ENCODE data around the gene CLEC3B. TPM values are rescaled to one million over a fixed set of nuclear protein-coding genes. Genes with fewer than 3 reads are reported as not detected.
"Not testable (repeated sequence)": the region's sequence is repeated elsewhere in the genome, so short reads cannot be mapped to it uniquely, and the experiment has no call there.

The CLEC3B gene
- total RNA-seq, 1 donor from 2014 or later, result 1.0 TPM

DNA sequence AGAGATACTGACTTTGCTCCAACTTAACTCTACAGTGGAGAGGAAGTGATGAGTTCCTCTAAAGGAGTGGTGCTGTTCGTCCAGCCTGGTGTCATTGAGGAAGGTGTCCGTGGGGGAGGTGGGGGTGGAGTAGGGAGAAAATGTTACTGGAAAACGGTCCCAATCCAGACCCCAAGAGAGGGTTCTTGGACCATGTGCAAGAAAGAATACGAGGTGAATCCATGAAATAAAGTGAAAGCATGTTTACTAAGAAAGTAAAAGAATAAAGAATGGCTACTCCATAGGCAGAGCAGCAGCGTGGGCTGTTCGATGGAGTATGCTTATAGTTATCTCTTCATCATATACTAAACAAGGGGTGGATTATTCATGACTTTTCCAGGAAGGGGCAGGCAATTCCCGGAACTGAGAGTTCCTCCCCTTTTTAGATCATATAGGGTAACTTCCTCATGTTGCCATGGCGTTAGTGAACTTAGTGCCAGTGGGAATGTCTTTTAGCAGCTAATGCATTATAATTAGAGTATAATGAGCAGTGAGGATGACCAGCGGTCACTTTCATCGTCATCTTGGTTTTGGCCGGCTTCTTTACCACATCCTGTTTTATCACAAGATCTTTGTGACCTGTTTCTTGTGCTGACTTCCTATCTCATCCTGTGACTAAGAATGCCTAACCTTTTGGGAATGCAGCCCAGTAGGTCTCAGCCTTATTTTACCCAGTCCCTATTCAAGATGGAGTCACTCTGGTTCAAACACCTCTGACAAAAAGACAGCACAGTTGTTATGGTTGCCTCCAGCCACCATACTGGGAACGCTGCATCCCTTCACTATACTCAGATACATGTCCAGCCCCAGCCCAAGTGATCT is 38.6 kb downstream of the CLEC3B start:
- intact Hi-C loops (cut with micrococcal nuclease), result loop anchor here (2.0 kb wide), 1 partner anchor 40 kb away; no protein-coding TSS in a partner anchor

- intact Hi-C loops (cut with micrococcal nuclease), result loop anchor here (2.0 kb wide), 1 partner anchor 39 kb away; no protein-coding TSS in a partner anchor
Observed at GRCh38 chr3:45065373-45065720, 39.2 kb downstream of the CLEC3B start.

DNA sequence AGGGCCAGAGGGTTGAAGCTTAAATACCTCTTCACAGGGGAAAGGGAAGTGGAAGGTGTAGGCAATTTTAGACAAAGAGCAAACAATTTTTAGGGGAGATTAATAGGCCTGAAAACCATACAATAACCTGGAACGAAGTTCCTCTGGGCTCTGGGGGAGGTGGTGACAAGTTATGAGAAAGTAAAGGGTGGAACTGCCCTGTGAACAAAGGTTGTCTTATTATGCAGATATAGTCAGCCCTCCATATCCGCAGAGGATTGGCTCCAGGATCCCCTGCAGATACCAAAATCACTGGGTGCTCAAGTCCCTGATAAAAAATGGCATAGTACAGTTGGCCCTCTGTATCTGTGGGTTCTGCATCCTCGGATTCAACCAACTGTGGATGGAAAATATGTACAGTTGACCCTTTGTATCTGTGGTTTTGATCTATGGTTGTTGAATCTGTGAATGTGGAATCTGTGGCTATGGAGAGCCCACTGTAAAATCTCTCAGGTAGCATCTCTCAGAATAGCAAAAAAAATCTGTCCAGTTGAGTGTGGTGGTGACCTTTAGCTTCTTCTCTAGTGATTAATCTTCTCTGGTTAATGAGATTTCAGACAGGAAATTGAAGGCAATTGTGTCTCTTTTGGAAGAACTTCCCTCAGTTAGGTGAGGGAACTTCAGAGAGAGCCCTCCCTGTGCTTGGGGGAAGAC is 40.2 kb downstream of the CLEC3B start:
- intact Hi-C loops (cut with micrococcal nuclease), result no loop called here

DNA sequence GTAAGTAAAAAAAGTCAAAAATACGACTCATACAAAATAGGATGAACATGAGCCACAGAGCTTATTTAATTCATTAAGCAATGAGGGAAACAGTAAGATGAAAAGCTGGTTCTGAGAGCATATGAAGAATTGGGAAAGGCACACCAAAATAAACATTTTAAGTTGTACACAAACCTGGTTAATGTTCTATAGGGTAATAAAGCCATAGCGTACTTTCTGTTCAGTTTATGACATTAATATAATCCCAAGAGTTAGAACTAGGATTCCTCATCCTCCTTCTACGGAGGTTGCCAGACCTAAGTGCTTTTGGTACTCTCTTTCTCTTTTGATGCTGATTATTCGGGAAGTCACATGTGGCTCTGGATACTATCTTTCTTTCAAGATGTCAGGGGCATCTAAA is 41.4 kb downstream of the CLEC3B start:
- intact Hi-C loops (cut with micrococcal nuclease), result no loop called here

GRCh38 chr3:45067941-45068340 is 41.8 kb downstream of the CLEC3B start:
- intact Hi-C loops (cut with micrococcal nuclease), result no loop called here

- intact Hi-C loops (cut with micrococcal nuclease), result no loop called here
Observed at GRCh38 chr3:45071075-45071474, 45.0 kb downstream of the CLEC3B start.

GRCh38 chr3:45075821-45076625 is 49.9 kb downstream of the CLEC3B start:
- intact Hi-C loops (cut with micrococcal nuclease), result no loop called here

DNA sequence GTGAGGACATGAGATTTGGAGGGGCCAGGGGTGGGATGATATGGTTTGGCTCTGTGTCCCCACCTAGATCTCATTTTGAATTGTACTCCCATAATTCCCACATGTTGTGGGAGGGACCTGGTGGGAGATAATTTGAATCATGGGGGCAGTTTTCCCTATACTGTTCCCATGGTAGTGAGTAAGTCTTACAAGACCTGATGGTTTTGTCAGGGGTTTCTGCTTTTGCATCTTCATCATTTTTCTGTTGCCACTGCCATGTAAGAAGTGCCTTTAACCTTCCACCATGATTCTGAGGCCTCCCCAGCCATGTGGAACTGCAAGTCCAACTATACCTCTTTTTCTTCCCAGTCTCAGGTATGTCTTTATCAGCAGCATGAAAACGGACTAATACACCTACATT is 52.2 kb downstream of the CLEC3B start:
- intact Hi-C loops (cut with micrococcal nuclease), result not testable (repeated sequence)

- intact Hi-C loops (cut with micrococcal nuclease), result loop anchor here (1.0 kb wide), 1 partner anchor 131 kb away; no protein-coding TSS in a partner anchor
Observed at GRCh38 chr3:45078910-45079522, 52.9 kb downstream of the CLEC3B start.

GRCh38 chr3:45079715-45080114 is 53.6 kb downstream of the CLEC3B start:
- intact Hi-C loops (cut with micrococcal nuclease), result loop anchor here (1.0 kb wide), 1 partner anchor 131 kb away; no protein-coding TSS in a partner anchor

GRCh38 chr3:45080824-45081223 is 54.7 kb downstream of the CLEC3B start:
- intact Hi-C loops (cut with micrococcal nuclease), result no loop called here

GRCh38 chr3:45081506-45082141 is 55.5 kb downstream of the CLEC3B start:
- intact Hi-C loops (cut with micrococcal nuclease), result no loop called here

- intact Hi-C loops (cut with micrococcal nuclease), result no loop called here
Observed at GRCh38 chr3:45082142-45082538, 56.0 kb downstream of the CLEC3B start.

GRCh38 chr3:45083023-45083422 is 56.9 kb downstream of the CLEC3B start:
- intact Hi-C loops (cut with micrococcal nuclease), result no loop called here

GRCh38 chr3:45084361-45084760 is 58.3 kb downstream of the CLEC3B start:
- intact Hi-C loops (cut with micrococcal nuclease), result no loop called here

DNA sequence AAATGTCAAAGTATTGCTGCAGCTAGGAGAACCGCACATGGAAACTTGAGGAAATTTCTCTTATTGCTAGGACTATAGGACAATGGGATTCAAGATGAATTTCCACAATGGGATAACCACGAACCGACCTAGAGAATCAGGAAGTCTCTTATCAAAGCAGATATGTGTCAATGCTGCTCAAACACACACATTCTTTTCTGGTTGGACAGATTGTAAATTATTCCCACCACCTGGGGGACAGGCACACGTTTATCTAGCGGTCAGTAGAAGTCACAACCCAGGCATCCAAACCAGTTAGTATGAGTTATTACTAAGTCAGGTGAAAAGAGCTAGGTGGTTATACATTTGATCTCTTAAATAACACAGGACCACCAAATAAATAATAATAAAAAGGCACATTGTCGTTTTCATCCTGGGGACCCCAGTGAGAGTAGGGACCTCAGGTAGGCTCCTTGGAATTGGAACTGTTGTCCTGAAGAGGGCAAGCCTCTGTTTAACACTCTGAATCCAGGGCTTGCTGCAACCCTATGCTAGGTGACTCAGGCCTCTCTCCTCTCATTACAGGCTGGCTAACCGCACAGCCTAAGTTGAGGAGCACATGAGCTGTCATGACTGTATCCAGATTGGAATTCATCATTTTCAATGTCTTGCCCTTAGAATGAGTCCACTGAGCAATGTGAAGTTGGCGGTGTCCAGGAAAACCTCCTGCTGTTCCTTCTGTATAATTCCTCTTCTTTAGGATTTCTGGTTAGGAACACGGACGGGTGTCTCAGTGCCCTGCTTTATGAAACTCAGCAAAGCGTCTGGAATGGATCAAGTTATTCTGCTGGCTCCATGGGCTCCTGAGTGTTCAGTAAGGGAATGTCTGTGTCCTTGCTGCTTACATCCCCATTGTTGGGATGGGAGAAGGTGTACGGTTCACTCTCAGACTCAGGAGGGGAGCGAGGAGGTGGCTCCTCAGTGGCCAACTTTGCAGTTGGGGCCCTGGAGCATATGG is 59.0 kb downstream of the CLEC3B start:
- intact Hi-C loops (cut with micrococcal nuclease), result no loop called here
